HepG2 (cell line): ENCODE measurements around the gene LUZP2.

ENCODE experiments used
- BORCS8-MEF2B ChIP-seq: sonication (generic); formaldehyde crosslinking; IDR thresholded peaks from 2 replicates; pipeline ENCODE4 v1.8.0; 2022; ENCODE audit warnings: mild to moderate bottlenecking, missing genetic modification reagents
- CTCF ChIP-seq: sonication (generic); formaldehyde crosslinking; IDR thresholded peaks from 2 replicates; pipeline ENCODE4 v1.5.0; 2020; ENCODE audit warnings: mild to moderate bottlenecking, missing genetic modification reagents, moderate library complexity
- HOXA7 ChIP-seq: sonication (generic); formaldehyde crosslinking; IDR thresholded peaks from 2 replicates; pipeline ENCODE4 v1.8.1; 2022; ENCODE audit warnings: mild to moderate bottlenecking, missing genetic modification reagents, moderate library complexity
- MEIS2 ChIP-seq: sonication (generic); formaldehyde crosslinking; IDR thresholded peaks from 2 replicates; pipeline ENCODE4 v1.9.0; 2021; ENCODE audit warnings: mild to moderate bottlenecking, missing genetic modification reagents
- PREB ChIP-seq: sonication (generic); formaldehyde crosslinking; IDR thresholded peaks from 2 replicates; pipeline ENCODE4 v1.4.0; 2020; ENCODE audit warnings: missing genetic modification reagents
- SATB2 ChIP-seq: sonication (generic); formaldehyde crosslinking; IDR thresholded peaks from 2 replicates; pipeline ENCODE4 v1.5.0; 2020; ENCODE audit warnings: missing genetic modification reagents
- YEATS4 ChIP-seq: sonication (generic); formaldehyde crosslinking; IDR thresholded peaks from 2 replicates; pipeline ENCODE4 v1.4.0; 2020; ENCODE audit warnings: missing genetic modification reagents, borderline replicate concordance
- ZNF780A ChIP-seq: sonication (generic); formaldehyde crosslinking; IDR thresholded peaks from 2 replicates; pipeline ENCODE4 v1.8.0; 2022; ENCODE audit warnings: mild to moderate bottlenecking, missing genetic modification reagents, moderate library complexity

- no peak for TF ChIP-seq SATB2 (CRISPR knock-in tag)
- TF ChIP-seq PREB = no peak
- no peak for TF ChIP-seq YEATS4 (CRISPR knock-in tag)
- TF ChIP-seq CTCF = no peak
- no peak for TF ChIP-seq ZNF780A
- TF ChIP-seq HOXA7 = no peak
- no peak for TF ChIP-seq BORCS8-MEF2B (CRISPR knock-in tag)
- no peak for TF ChIP-seq MEIS2 (CRISPR knock-in tag)
These were observed 38.9 kb upstream of the LUZP2 start for GRCh38 chr11:24457985-24458384.
